NCI-H446 treated with DMSO at 0.1 percent for 48 hours (cell line): ENCODE measurements around the gene MYO5C.
"Not testable (repeated sequence)": the region's sequence is repeated elsewhere in the genome, so short reads cannot be mapped to it uniquely, and the experiment has no call there.

Source experiments
- DNase-seq: peaks from one replicate; lab custom pipeline; 2025; lab: John Stamatoyannopoulos, UW

The MYO5C gene

DNA sequence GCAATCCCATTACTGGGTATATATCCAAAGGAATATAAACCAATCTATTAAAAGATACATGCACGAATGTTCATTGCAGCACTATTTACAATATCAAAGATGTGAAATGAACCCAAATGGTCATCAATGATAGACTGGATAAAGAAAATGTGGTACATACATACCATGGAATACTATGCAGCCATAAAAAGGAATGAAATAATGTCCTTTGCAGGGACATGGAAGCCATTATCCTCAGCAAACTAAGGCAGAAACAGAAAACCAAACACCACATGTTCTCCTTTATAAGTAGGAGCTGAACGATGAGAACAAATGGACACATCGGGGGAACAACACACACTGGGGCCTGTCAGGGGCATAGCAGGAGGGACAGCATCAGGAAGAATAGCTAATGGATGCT is 125.4 kb downstream of the MYO5C start:
- not testable (repeated sequence) for DNase-seq

DNA sequence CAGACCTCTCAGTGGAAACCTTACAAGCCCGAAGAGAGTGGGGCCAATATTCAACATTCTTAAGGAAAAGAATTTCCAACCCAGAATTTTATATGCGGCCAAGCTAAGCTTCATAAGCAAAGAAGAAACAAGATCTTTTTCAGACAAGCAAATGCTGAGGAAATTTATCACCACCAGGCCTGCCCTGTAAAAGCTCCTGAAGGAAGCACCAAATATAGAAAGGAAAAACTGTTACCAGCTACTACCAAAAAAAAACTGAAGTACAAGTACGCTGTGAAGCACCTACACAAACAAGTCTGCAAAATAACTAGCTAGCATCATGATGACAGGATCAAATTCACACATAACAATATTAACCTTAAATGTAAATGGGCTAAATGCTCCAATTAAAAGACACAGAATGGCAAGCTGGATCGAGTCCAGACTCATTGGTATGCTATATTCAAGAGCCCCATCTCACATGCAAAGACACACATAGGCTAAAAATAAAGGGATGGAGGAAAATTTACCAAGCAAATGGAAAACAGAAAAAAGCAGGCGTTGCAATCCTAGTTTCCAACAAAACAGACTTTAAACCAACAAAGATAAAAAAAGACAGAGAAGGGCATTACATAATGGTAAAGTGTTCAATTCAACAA is 130.0 kb downstream of the MYO5C start:
- DNase-seq, result not testable (repeated sequence)

DNA sequence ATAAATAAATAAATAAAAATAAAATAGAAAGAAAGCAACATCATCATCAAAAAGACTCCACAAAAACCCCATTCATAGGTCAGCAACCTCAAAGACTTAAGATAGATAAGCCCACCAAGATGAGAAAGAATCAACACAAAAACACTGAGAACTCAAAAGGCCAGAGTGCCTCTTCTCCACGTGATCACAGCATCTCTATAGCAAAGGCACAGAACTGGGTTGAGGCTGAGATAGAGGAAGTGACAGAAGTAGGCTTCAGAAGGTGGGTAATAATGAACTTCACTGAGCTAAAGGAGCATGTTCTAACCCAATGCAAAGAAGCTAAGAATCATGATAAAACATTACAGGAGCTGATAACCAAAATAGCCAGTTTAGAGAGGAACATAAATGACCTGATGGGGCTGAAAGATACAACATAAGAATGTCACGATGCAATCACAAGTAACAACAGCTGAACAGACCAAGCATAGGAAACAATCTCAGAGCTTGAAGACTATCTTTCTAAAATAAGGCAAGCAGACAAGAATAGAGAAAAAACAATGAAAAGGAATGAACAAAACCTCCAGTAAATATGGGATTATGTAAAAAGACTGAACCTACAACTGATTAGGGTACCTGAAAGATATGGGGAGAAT is 130.9 kb downstream of the MYO5C start:
- DNase-seq, result no peak

DNA sequence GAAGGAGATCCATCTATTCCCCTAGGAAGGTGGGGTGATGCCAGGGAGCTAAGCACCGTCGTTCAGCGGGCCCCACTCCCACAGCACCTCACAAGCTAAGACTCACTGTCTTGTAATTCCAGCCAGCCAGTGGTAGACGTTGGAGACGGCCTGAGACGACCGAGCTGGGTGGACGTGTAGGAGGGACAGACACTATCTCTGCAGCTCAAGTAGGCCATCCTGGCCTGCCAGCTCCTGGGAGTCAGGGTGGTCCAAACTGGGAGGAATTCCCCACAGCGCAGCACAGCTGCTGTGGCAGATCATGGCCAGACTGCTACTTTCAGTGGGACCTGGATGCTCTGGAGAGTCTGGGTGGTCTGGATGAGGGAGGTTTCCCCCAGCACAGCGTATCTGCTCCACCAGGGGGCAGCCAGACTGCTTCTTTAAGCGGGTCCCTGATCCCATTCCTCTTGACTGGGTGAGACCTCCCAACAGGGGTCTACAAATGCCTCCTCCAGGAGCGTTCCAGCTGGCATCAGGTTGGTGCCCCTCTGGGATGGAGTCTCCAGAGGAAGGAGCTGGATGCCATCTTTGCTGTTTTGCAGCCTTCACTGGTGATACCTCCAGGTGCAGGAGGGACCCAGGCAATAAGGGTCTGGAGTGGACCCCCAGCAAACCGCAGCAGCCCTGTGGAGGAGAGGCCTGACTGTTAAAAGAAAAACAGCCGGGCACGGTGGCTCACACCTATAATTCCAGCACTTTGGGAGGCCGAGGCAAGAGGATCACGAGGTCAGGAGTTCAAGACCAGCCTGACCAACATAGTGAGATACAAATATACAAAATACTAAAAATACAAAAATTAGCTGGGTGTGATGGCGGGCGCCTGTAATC is 132.0 kb downstream of the MYO5C start:
- no peak for DNase-seq

DNA sequence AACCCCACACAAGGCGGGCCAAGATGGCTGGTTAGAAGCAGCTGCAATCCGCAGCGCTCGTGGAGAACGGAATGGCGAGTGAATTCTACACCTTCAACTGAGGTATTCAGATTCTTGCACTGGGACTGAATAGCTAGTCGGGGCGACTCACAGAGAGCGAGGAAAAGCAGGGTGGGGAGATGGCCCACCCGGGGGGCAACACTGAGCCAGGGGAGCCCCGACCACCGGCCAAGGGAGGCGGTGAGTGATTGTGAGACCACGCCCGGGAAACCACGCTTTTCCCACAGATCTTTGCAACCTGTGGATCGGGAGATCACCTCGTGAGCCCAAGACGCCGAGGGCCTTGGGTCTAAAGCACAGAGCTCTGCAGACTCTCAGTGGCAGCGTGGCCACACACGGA is 132.7 kb downstream of the MYO5C start:
- no peak for DNase-seq

DNA sequence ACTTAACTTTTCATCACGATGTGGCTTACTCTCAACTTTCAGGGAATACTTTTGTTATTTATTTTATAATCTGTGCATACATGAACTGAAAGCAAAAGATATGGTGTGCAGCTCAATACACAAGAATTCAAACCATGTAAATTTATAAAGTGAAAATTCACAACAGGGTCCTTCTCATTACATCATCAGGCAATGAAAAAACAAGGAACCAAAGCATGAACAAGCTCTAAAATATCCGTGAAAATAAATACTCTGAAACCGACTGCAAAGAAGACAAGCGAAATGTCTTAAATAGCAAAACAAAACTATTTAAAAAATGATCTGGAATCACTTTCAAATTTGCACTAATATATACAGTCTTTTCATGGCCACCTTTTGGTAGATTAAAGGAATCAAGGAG is 133.3 kb downstream of the MYO5C start:
- DNase-seq, result no peak

DNA sequence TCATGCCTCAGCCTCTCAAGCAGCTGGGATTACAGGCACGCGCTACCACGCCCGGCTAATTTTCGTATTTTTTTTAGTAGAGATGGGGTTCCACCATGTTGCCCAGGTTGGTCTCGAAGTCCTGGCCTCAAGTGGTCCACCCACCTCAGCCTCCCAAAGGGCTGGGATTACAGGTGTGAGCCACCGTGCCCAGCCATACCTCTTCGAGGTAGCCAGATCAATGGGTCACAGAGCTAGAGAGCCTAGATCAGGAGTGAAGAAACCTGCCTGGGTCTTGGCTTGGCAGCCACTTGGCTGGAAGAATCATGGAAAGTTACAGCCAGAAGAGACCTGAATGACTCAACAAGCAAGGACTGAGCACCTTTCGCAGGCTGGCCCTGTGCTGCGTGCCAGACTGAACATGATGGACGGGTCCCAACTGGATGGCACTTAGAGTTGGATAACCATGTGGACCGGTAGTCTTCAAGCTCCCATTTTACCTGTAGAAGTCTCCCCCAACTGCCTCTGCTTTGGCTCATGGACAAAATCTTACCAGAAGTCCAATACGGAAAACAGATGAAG is 134.1 kb downstream of the MYO5C start:
- DNase-seq, result no peak

DNA sequence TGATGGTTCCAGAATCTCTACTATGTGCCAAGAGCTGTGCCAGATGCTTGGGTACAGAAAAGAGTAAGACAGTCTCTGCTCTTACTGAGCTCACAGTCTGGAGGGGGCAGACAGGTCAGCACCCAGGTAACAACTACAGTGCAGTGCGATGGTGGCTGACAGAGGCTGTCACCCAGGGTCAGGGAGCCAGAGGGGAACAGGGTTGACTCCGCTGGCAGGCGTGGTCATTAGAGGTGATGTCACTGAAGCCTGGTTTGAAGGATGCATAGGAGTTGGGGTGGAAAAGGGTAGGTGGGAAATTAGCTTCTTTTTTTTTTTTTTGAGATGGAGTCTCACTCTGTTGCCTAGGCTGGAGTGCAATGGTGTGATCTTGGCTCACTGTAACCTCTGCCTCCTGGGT is 136.0 kb downstream of the MYO5C start:
- DNase-seq, result no peak

DNA sequence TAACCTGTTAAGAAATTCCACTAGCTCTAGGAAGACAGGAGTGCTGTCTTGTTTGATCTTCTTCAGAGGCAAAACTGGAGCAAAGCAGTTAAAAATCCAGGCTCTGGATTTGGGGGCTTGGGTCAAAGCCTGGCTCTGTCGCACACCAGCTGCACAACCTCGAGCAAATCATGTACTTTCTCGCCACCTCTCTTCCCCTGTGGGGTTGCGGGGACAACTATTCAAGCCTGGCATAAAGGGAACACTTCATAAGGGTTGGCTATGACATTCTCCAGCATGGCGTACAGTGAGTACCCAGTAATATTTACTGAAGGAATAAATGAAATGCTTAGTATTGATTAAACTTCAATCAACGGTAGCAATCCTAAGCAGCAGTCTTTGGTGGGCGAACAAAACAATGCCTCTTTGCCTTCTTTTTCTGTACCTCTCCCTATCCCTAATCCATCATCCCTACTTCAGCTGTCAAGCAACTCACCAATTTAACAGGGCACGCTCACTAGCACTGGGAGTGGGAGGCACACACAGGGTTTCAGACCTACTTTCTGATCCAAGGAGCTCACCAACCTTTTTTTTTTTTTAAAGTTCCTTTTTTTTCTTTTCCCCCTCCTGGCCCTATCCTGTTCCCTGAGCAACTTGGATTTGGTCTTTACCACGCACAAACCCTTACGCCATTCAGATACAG is 137.4 kb downstream of the MYO5C start:
- no peak for DNase-seq

DNA sequence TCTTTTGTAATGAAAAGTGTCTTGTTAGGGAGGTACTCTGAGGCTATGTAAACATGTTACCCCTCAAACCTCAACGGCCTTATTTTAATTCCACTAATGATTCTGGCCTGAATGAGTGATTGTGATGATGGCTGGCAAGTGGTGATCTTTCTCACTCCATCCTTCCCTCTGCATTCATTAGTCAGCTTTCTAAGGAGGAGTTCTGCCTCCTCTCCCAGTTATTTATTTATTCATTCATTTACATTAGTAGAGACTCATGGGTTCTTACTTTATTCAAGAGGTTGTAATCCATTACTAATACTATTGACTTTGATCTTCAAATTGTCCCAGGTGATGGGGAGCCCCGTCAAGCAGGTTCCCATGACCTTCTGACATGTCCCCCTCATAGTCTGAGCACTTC is 139.7 kb downstream of the MYO5C start:
- DNase-seq, result no peak

DNA sequence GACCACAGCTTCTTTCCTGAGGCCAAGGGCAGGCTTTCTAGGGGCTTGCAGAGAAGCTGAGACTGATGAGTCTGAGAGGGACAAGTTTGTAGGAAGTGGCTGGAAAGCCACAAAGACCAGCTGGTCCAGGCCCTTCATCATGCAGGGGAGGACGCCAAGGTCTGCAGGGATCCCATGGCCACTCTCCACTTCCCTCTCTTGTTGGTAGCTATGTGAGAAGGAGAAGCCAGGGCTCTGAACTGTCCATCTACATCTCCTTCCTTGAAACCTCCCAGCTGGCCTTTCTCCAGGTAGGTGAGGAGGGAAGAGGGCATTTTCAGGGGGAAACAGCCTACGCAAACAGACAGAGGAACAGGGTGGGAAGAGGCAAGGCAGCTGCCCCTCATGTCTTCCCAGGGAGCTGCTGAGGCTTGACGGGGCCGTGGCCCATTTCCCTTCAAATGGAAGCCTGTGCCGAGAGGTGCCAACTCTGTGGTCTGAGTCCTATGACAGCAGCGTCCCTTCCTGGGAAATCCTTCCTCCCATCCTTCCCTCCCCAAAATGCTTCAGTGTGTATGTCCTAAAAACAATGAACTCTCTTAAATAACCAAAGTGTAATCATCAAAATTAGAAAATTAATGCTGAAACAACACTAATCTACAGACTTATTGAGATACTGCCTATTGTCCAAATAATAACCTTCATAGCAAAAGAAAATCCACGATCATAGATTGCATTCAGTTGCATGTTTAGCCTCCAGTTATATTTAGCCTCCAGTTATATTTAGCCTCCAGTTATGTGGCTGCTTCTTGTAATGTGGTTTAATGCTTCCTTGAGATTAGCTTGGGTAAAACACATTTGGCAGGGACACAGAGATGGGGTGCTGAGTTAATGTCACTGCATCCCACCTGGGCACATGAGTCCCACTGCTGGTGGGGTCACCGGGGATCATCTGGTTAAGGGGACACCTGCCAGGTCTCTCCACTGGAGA is 140.4 kb downstream of the MYO5C start:
- DNase-seq, result no peak

DNA sequence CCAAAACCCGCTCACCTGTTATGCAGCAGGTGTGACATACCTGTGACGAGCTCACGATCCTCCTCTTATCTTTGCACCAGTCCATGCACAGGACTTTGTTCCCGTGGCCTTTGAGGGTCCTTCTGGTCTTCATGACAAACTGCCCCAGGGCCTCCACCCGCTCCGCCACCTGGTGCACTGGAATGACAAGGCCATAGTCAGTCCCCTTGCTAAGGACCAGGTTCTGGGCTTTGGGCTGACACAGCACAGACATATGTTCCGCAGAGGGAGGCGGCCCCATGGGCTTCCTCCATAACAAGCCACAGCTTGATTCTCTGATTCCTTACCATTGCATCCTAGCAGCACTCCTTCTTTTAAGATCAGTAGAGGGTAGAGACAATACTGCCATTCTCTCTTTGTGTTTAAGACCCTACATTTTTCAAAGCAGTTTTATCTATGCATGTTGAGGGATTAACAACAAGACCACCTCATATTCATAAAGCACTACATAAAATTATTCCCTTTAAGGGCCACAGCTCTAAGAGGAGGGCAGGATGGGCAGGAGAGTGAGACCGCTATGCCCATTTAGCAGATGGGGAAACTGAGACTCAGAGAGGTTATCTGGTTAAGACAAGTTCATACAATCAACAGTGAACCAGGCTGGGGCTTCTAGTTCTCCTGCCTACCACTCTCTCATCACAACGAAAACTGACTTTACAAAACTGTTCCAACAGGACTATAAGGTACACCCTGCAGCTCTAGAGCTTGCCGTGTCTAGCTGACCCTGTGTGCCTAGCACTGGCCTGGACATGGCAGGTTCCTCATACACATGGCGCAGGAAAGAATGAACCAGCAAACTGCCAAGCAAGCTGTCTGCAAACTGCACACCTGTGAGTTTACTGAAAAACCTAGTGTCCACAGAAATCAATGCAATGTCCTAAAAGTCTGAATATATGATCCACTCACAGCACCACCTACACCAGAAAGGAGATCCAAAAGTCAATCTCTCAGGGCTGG is 141.4 kb downstream of the MYO5C start:
- no peak for DNase-seq

DNA sequence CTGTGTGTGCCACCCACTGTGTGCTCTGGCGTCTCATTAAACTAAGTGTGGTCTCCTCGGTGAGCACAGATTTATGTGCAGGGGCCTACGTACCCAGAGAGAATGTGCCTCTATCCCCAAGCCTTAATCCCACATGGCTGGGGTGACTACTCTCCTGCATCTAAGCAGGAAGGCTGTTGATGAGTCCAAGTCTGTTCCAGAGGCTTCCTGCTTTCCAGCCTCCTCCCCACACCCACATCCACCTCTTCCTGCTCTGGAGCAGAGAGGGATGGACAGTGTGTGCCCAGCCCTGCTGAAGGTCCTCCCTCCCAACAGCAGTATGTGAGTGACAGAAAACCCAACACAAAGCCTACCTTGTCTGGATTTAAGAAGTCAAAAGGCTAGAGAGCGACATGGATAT is 144.3 kb downstream of the MYO5C start:
- no peak for DNase-seq

DNA sequence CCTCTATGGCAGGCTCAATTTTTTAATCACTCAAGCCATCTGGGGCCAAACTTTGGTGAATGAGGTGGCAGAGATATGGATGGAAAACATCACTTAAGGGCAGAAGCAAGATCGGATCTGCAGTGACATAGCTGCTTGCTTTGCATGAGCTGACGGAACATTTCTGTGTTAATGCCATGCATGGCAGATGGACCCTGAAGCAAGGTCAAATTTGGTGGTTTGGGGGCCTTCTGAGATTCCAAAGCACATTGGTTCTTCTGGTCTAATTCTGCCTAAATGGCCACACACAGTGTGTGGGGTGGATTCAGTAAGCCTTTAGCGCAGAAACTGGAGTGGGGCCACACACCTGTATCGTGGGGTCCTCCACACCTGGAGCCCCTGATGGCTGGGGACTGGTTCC is 144.7 kb downstream of the MYO5C start:
- DNase-seq, result no peak

DNA sequence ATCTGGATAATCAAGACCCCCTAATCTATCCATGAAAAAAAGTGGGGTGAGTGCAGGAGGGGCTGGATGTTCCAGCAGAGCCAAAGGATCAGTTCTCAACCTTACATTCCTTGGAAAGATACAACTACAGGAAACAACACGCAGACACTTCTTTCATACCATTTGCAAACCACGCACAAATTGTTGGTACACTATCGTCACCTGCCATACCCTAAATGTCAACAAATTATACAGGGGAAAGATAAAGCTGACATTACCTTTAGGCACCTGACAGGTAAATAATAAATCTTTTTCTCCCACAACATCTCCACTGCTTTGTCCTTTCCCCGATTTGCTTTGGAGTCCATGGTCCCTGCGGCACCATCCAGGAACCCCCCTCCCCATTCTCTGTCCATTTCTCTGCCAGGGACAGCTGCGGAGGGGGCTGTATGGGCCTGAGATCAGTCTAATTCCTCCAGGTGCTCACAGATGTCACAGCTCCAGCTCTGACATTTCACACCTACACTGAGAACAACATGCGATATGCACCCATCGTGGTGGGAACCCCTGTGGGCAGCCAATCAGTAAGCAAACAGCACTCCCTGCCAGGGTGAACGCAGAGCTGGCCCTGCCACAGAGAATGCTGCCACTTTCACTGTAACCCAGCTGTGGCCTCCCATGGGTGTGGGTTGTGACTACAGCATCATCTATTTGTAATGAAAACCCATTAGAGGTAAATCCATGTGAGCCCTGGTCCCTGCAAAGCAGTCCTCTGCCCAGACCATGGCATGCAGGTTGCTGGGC is 145.4 kb downstream of the MYO5C start:
- no peak for DNase-seq

DNA sequence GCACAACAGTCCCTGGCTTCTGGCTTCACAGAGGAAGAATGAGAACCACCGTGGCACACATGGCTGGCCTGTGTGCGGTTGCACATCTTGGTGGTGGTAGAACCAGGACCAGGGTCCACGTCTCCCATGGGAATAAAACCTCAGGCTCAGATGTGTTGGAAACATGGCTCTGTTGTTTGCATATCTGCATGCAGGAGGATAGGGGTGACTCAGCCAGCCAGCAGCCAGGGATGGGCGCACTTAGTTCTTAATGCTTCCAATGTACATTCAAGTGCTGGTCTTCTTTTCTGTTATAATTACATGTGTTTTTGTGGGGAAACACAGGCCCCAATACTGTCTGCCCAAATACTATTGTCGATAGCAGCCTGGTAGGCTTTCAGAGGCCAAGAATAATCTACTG is 147.2 kb downstream of the MYO5C start:
- no peak for DNase-seq

DNA sequence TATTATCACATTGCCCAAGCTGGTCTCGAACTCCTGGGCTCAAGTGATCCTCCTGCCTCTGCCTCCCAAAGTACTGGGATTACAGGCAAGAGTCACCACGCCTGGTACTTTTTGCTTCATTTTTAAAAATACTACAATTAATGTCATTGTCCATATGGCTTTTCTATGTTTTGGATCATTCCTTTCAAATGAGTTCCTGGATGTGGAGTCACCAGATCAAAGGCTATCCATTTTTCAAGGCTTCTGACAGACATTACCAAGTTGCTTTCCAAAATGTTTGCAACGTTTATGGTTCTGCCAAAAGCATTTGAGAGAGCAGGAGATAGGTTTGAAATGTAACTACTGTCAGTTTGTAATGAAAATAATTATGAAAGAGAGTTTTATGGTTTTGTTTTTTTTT is 148.8 kb downstream of the MYO5C start:
- no peak for DNase-seq

DNA sequence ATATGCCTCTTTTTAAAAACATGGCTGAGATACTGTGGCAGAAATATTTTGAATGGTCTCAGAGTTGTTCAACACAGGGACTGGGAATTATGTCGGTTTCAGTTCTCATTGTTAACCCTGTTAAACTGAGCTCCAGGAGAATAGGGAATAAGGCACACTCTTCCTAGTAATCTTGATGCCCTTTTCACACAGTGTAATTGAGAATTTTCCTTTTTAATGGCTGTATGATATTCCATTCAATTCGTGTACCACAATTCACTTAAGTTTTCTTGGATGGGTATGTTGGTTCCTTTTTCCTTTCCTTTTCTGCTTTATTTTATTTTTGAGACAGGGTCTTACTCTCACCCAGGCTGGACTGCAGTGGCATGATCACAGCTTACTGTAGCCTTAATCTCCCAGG is 149.3 kb downstream of the MYO5C start:
- DNase-seq, result no peak

DNA sequence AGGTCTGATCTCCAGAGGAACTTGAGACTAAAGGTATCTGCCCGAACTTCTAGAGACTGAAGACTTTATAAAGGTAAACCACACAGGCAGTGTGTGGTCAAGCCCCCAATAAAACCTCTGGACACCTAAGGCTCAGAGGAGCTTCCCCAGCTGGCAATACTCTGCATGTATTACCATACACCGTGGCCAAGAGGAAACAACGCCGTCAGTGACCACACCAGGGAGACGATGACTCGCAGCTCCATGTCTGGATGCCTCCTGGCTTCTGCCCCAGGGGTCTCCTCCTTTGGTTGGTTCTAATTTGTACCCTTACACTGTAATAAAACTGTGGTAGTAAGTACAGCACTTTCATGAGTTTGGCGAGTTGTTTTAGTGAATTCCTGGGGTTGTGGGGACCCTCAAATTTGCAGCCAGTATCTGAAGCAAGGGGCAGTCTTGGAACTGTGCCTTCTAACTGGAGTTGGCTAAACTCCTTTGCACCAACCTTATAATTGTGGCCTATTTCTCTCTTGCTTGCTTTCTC is 150.9 kb downstream of the MYO5C start:
- DNase-seq, result no peak
